K562 (cell line): ENCODE measurements around the gene FOXD4L3. TPM values are rescaled to one million over a fixed set of nuclear protein-coding genes. Genes with fewer than 3 reads are reported as not detected.
"Not testable (repeated sequence)": the region's sequence is repeated elsewhere in the genome, so short reads cannot be mapped to it uniquely, and the experiment has no call there.

Experiments
- ATAC-seq: fragments of 200-7000 bp; cut with Tn5 transposase; 3 replicates; pipeline ENCODE4 v1.9.1; 2020; ENCODE audit warnings: moderate library complexity
- BruUV-seq: library from RNA; stranded (reverse); fragments of 400-500 nt; replicated peaks from 2 replicates; lab custom pipeline; 2021; lab: Mats Ljungman, UMichigan
- CTCF ChIA-PET: fragments of 300-600 bp; formaldehyde crosslinking; extraction: SDS; loops from one replicate; lab custom pipeline; 2021; ENCODE audit warnings: low intra/inter-chr PET ratio; lab: Yijun Ruan, JAX
- POLR2A ChIA-PET: fragments of 300-600, 350-650 bp; sonication (Branson Sonifier 250); formaldehyde crosslinking; extraction: SDS; loops from one replicate; lab custom pipeline; 2021; ENCODE audit warnings: antibody characterized with exemption, inconsistent platforms; lab: Yijun Ruan, JAX
- DNase-seq, 4 experiments: peaks; one replicate each; pipeline versions ENCODE4 v3.0.0 to v3.0.0-alpha.2; 2011 to 2018; ENCODE audit warnings: low spot score in 3 of 4, mixed read lengths in 3 of 4; ENCODE audit errors: extremely low read depth in 1 of 4
- FAIRE-seq: peaks from 2 replicates; lab custom pipeline; 2011; peaks lifted over from hg19 to GRCh38; lab: Jason Lieb, UNC
- H2AFZ ChIP-seq: 2 replicates; pipeline ENCODE4 v1.6.0; 2011; ENCODE audit warnings: low read depth, low read length, control low read depth, inconsistent platforms
- H3K27ac ChIP-seq: fragments of 200-600 bp; 3 replicates; pipeline ENCODE4 v1.8.0; 2011; ENCODE audit warnings: low read depth, mild to moderate bottlenecking, control low read depth, inconsistent platforms, low read length, moderate library complexity, mixed read lengths; ENCODE audit errors: extremely low read depth
- H3K27me3 ChIP-seq, 2 experiments: fragments of 300-600 bp in 1 of 2; 2 replicates in 1 of 2; 3 replicates in 1 of 2; pipeline versions ENCODE4 v1.6.0 to v1.8.0; 2011; ENCODE audit warnings: inconsistent platforms in 2 of 2, low read length in 2 of 2, mild to moderate bottlenecking in 1 of 2, mixed read lengths in 1 of 2, moderate library complexity in 1 of 2; ENCODE audit not compliant: control insufficient read depth in 2 of 2, insufficient read depth in 2 of 2
- H3K36me3 ChIP-seq: fragments of 300-600 bp; 3 replicates; pipeline ENCODE4 v1.8.0; 2011; ENCODE audit warnings: mild to moderate bottlenecking, low read length, inconsistent platforms; ENCODE audit not compliant: control insufficient read depth, insufficient read depth
- H3K4me1 ChIP-seq, 2 experiments: fragments of 200-600 bp in 1 of 2; replicated peaks in 1 of 2; 2 replicates in 1 of 2; 3 replicates in 1 of 2; pipeline versions ENCODE4 v1.5.1 to v1.8.0; 2011; ENCODE audit warnings: inconsistent platforms in 2 of 2, low read length in 2 of 2, mild to moderate bottlenecking in 1 of 2, mixed read lengths in 1 of 2, moderate library complexity in 1 of 2; ENCODE audit not compliant: control insufficient read depth in 2 of 2, insufficient read depth in 2 of 2
- H3K4me2 ChIP-seq: 2 replicates; pipeline ENCODE4 v1.6.1; 2011; ENCODE audit warnings: low read length, control low read depth, inconsistent platforms, mixed read lengths; ENCODE audit not compliant: insufficient read depth
- H3K4me3 ChIP-seq: fragments of 200-600 bp; sonication (generic), shearing (Covaris generic); 2 replicates; pipeline ENCODE4 v1.5.1; 2016; ENCODE audit warnings: control low read depth, inconsistent platforms
- H3K79me2 ChIP-seq: fragments of 200-600 bp; 3 replicates; pipeline ENCODE4 v1.8.0; 2011; ENCODE audit warnings: low read length, inconsistent platforms; ENCODE audit not compliant: control insufficient read depth, insufficient read depth
- H3K9ac ChIP-seq, 2 experiments: 2 replicates each; pipeline versions ENCODE4 v1.6.0 to v1.6.1; 2011; ENCODE audit warnings: low read depth in 2 of 2, low read length in 2 of 2, control low read depth in 1 of 2, inconsistent platforms in 1 of 2, mild to moderate bottlenecking in 1 of 2, mixed read lengths in 1 of 2; ENCODE audit not compliant: insufficient read depth in 1 of 2
- H3K9me1 ChIP-seq: one replicate; pipeline ENCODE4 v1.6.0; 2011; ENCODE audit warnings: inconsistent platforms, mild to moderate bottlenecking, low read length, moderate library complexity; ENCODE audit not compliant: control insufficient read depth, insufficient read depth
- H3K9me3 ChIP-seq: replicated peaks from 2 replicates; pipeline ENCODE4 v1.5.1; 2011; ENCODE audit warnings: low read depth, low read length, inconsistent platforms; ENCODE audit not compliant: control insufficient read depth, insufficient read depth
- H4K20me1 ChIP-seq: replicated peaks from 2 replicates; pipeline ENCODE4 v1.6.1; 2011; ENCODE audit warnings: low read length, inconsistent platforms, mixed read lengths; ENCODE audit not compliant: control insufficient read depth, insufficient read depth
- WGBS: fragments of 100-300 bp; shearing (Covaris generic); methylation state at CpG from one replicate; pipeline ENCODE4 v1.1.6; 2016; ENCODE audit warnings: low coverage, mixed read lengths; ENCODE audit not compliant: insufficient coverage; ENCODE audit errors: missing lambda C conversion rate; 5-methylcytosine and 5-hydroxymethylcytosine counted together
- in situ Hi-C: fragments of 300-500 bp; cut with MboI; formaldehyde crosslinking; loops from 4 replicates; pipeline ENCODE4 v1.15.0; 2018; ENCODE audit warnings: inconsistent platforms, mixed read lengths
- intact Hi-C: fragments of 100-400 bp; cut with micrococcal nuclease; formaldehyde crosslinking; loops from 2 replicates; pipeline ENCODE4 v1.14.2; 2022
- polyA plus RNA-seq, 8 experiments: library from polyadenylated mRNA; depleted of rRNA in 4 of 8; stranded (reverse) in 5 of 8; unstranded in 3 of 8; fragments of >200 nt; fragmentation: Nextera tagmentation in 2 of 8; fragmentation: Illumina TruSeq in 1 of 8; extraction: Ambion mirVana in 2 of 8; extraction: Trizol in 1 of 8; gene quantifications; 2 replicates each; pipeline versions ENCODE4 v1.2.1 to v1.2.3, GENCODE V29; 2011 to 2014; ENCODE audit warnings: inconsistent platforms in 1 of 8, missing spikeins in 1 of 8
- total RNA-seq, 7 experiments: library from RNA; depleted of rRNA in 6 of 7; stranded (reverse); fragments of >200 nt in 6 of 7; fragmentation: Illumina TruSeq in 2 of 7; extraction: Trizol in 2 of 7; gene quantifications; 2 replicates each; pipeline versions ENCODE4 v1.2.1 to v1.2.3, GENCODE V29; 2011 to 2021; ENCODE audit warnings: low replicate concordance in 1 of 7

The FOXD4L3 gene
- total and polyA plus RNA-seq, 9 of the 15 experiments (the other 6 are each of a cell fraction or from before 2014, with no cell fraction given), result 0.11 TPM; not detected in 8

DNA sequence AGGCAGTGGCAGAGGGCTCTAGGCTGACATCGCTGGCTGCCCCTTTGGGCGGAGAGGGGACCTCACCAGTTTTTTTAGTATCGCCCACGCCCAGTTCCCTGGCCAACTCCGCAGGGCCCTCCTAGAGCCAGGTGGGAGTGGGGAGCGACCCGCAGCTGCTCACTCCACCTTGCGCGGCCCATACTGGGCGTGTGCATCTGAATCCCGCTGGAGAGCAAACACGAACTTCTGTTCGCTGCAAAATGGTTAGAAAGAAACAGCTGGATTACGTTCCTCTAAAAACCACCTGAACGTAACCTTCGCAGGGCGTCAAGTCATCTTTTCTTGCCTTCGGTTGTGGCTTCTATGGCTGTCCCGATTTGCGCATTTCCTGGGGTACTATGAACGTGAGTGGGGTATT is 1.5 kb downstream of the FOXD4L3 start:
- intact Hi-C loops, POLR2A ChIA-PET, H3K9me3 ChIP-seq, H3K4me3 ChIP-seq, H3K9me1 ChIP-seq, in situ Hi-C loops, H4K20me1 ChIP-seq, H3K27ac ChIP-seq, ATAC-seq, DNase-seq, H3K4me2 ChIP-seq, H2AFZ ChIP-seq, H3K36me3 ChIP-seq, BruUV-seq, H3K9ac ChIP-seq, H3K79me2 ChIP-seq, CTCF ChIA-PET, H3K27me3 ChIP-seq, H3K4me1 ChIP-seq, FAIRE-seq: not testable (repeated sequence)
- WGBS, result 27% methylated on average over 3 of the region's 21 CpGs

- H2AFZ ChIP-seq, H3K27me3 ChIP-seq, BruUV-seq, H3K9me1 ChIP-seq, H3K4me3 ChIP-seq, H3K36me3 ChIP-seq, H4K20me1 ChIP-seq, FAIRE-seq, H3K79me2 ChIP-seq, CTCF ChIA-PET, POLR2A ChIA-PET, H3K4me2 ChIP-seq, H3K9ac ChIP-seq, H3K27ac ChIP-seq, ATAC-seq, in situ Hi-C loops, DNase-seq, intact Hi-C loops, H3K4me1 ChIP-seq, H3K9me3 ChIP-seq: not testable (repeated sequence)
- WGBS, result 6% methylated on average over 2 of the region's 4 CpGs
These were observed 2.1 kb downstream of the FOXD4L3 start for GRCh38 chr9:68304777-68305176.

- FAIRE-seq, intact Hi-C loops, H2AFZ ChIP-seq, in situ Hi-C loops, H3K79me2 ChIP-seq, H4K20me1 ChIP-seq, H3K9me1 ChIP-seq, CTCF ChIA-PET, H3K36me3 ChIP-seq, H3K27ac ChIP-seq, H3K4me3 ChIP-seq, ATAC-seq, BruUV-seq, POLR2A ChIA-PET, H3K9ac ChIP-seq, H3K9me3 ChIP-seq, H3K4me1 ChIP-seq, DNase-seq, H3K4me2 ChIP-seq, H3K27me3 ChIP-seq: not testable (repeated sequence)
- WGBS, result 10% methylated on average over 2 of the region's 21 CpGs
These were observed 3.1 kb downstream of the FOXD4L3 start for GRCh38 chr9:68305680-68306285.

DNA sequence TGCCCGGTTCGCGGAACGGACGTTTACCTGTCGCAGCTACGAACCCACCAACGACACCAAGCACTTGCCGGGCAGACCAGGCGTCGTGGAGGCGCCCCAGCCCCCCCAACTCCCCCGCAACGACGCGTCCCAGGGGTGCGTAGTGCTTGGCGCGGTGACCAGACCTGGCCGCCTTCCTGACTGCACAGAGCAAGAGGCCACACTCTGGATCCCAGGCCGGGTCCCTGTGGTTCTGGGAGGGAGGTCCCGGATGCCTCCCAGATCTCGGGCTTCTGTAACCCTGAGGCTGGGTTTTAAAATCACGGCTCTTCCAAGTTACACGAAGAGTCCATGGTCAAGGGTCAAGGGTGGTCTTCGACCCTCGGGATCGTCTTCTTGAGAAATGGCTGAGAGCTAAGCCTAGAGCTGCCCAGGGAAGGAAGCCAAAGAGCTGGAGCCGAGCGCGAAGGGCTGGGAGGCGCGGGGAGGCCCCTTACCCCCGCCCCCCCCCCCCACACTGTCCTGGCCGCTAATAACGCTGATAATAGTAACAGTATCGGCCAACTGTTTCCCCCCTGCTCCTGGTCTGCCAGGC is 3.8 kb downstream of the FOXD4L3 start:
- H3K36me3 ChIP-seq, H3K4me2 ChIP-seq, H3K27ac ChIP-seq, H4K20me1 ChIP-seq, H3K79me2 ChIP-seq, DNase-seq, H3K9me3 ChIP-seq, CTCF ChIA-PET, BruUV-seq, H3K9me1 ChIP-seq, H3K4me1 ChIP-seq, ATAC-seq, H3K4me3 ChIP-seq, POLR2A ChIA-PET, FAIRE-seq, H3K9ac ChIP-seq, intact Hi-C loops, H3K27me3 ChIP-seq, in situ Hi-C loops, H2AFZ ChIP-seq: not testable (repeated sequence)
- WGBS, result 12% methylated on average over 5 of the region's 37 CpGs
